HG03342 (cell line): ENCODE data around the gene WFIKKN1.

Source experiments
- ATAC-seq: cut with Tn5 transposase; IDR thresholded peaks from one replicate; pipeline ENCODE4 v1.9.1; 2021; ENCODE audit warnings: mild to moderate bottlenecking, moderate library complexity; ENCODE audit not compliant: unreplicated experiment

Gene WFIKKN1

GRCh38 chr16:682493-683395, 52.0 kb downstream of the WFIKKN1 start:
- no peak for ATAC-seq

- ATAC-seq = no peak
Observed at GRCh38 chr16:683396-684070, 52.7 kb downstream of the WFIKKN1 start.
